ENCODE data around the gene STK32C.

The STK32C gene

DNA sequence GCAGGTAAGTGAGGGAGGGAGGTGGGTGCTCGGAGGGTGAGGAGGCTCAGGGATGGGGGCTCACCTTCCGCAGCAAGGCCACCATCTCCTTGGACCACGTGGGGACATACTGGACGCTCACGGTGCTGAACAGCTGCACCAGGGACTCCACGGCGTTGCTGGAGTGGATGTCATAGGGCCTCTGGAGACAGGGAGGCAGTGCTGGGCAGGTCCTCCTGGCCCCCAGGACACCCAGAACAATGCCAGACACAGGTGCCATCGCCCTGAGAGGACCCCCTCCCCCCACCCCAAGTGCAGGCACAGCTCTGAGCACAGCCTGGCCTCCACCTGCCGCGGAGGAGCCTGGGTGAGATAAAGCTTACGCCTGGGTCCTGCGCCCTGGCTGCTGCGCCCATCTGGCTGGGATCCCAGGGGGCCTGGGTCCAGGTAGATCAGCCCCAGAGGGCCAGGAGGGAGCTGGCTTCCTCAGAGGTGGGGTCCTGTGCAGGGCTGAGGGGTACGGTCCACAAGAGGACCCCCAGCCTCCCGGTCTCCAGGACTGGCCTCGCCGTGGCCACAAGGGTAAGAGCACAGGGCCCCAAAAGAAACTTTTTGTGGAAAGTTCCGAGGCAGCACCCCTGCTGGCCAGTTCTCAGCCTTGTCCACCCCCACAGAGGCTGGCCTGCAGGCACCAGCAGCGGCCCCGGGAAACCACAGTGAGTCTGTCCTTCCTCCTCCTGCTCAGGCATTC, 83.2 kb downstream of the STK32C start:
- TF ChIP-seq, protein P1, sequence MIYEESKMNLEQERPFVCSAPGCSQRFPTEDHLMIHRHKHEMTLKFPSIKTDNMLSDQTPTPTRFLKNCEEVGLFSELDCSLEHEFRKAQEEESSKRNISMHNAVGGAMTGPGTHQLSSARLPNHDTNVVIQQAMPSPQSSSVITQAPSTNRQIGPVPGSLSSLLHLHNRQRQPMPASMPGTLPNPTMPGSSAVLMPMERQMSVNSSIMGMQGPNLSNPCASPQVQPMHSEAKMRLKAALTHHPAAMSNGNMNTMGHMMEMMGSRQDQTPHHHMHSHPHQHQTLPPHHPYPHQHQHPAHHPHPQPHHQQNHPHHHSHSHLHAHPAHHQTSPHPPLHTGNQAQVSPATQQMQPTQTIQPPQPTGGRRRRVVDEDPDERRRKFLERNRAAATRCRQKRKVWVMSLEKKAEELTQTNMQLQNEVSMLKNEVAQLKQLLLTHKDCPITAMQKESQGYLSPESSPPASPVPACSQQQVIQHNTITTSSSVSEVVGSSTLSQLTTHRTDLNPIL (CRISPR knock-in tag; IDR thresholded peaks at IDR 0.05; ENCODE audit: low read depth) = no peak
- TF ChIP-seq BACH2 (CRISPR knock-in tag; IDR thresholded peaks at IDR 0.05; ENCODE audit: borderline replicate concordance) (no peak), TOX (CRISPR knock-in tag; IDR thresholded peaks at IDR 0.05; ENCODE audit: borderline replicate concordance) (no peak), CSDC2 (CRISPR knock-in tag; IDR thresholded peaks at IDR 0.05) (no peak), ZFP3 (CRISPR knock-in tag; IDR thresholded peaks at IDR 0.05) (no peak), ZFP30 (CRISPR knock-in tag; IDR thresholded peaks at IDR 0.05) (no peak), SNAI2 (CRISPR knock-in tag; IDR thresholded peaks at IDR 0.05) (no peak), GLIS3 (CRISPR knock-in tag; IDR thresholded peaks at IDR 0.05) (no peak)
- TF ChIP-seq, protein P2, sequence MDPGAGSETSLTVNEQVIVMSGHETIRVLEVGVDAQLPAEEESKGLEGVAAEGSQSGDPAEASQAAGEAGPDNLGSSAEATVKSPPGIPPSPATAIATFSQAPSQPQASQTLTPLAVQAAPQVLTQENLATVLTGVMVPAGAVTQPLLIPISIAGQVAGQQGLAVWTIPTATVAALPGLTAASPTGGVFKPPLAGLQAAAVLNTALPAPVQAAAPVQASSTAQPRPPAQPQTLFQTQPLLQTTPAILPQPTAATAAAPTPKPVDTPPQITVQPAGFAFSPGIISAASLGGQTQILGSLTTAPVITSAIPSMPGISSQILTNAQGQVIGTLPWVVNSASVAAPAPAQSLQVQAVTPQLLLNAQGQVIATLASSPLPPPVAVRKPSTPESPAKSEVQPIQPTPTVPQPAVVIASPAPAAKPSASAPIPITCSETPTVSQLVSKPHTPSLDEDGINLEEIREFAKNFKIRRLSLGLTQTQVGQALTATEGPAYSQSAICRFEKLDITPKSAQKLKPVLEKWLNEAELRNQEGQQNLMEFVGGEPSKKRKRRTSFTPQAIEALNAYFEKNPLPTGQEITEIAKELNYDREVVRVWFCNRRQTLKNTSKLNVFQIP (CRISPR knock-in tag; IDR thresholded peaks at IDR 0.05; ENCODE audit: borderline replicate concordance, low read depth) = no peak
- TF ChIP-seq, protein P3, sequence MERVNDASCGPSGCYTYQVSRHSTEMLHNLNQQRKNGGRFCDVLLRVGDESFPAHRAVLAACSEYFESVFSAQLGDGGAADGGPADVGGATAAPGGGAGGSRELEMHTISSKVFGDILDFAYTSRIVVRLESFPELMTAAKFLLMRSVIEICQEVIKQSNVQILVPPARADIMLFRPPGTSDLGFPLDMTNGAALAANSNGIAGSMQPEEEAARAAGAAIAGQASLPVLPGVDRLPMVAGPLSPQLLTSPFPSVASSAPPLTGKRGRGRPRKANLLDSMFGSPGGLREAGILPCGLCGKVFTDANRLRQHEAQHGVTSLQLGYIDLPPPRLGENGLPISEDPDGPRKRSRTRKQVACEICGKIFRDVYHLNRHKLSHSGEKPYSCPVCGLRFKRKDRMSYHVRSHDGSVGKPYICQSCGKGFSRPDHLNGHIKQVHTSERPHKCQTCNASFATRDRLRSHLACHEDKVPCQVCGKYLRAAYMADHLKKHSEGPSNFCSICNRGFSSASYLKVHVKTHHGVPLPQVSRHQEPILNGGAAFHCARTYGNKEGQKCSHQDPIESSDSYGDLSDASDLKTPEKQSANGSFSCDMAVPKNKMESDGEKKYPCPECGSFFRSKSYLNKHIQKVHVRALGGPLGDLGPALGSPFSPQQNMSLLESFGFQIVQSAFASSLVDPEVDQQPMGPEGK (CRISPR knock-in tag; IDR thresholded peaks at IDR 0.05; ENCODE audit: borderline replicate concordance) = no peak
- no peak for ATAC-seq

DNA sequence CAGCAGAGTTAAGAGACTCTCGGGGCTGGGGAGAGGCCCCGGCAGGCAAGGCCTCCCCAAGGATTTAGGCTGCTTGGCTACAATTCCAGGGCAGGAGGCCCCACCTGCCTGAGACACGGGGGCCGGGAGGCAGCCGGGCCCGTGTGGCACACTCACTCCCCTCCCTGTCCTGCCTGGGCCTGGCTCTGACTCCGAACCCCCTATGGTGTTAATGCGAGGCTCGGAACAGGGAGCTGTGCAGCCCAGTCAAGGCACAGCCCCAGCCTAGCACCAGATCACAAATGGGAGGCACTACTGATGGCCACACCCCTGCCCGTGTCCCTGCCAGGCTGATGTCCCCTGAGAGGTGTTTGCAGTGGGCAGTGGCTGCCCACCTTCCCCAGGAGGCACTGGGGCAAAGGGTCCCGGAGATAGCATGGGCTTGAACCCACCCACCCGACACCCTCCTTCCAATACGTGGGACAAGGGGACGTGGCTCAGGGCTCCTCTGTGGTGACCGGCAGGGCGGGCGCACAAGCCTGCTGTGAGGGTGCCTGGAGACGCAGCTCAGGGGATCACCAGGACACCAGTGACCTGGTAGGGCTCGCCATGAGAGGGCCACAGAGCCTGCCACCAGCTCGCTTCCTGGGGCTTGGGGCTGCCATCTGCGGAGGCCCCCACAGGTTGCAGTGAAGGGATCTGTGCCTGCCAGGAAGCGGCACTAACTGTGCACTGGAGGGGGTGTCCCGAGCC, 84.0 kb downstream of the STK32C start:
- ATAC-seq = peak; percentile 14; the same call in 2 of the 3 replicates
- TF ChIP-seq ISL1 (CRISPR knock-in tag; IDR thresholded peaks at IDR 0.05) = no peak

DNA sequence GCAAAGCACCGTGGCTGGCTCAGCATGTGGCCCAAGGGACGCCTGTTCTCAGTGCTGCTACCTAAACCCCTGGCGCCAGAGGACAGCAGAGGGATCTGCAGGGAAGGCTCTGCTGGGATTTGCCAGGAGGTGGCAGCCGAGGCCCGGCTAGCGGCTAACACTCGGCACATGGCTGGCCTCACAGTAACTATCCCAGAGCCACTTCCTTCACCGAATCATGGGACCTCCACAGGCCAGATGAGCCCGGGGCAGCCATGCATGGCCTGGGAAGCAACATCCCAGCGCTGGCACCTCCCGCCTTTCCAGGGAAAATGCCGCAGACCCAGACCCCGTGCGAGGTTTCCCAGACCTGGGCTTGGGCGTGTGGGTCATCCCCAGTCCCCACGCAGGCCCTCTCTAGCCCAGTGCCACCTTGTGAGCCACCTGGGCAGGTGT, 84.6 kb downstream of the STK32C start:
- ATAC-seq = peak; percentile 100
- no peak for TF ChIP-seq OSR1 (CRISPR knock-in tag; IDR thresholded peaks at IDR 0.05)

DNA sequence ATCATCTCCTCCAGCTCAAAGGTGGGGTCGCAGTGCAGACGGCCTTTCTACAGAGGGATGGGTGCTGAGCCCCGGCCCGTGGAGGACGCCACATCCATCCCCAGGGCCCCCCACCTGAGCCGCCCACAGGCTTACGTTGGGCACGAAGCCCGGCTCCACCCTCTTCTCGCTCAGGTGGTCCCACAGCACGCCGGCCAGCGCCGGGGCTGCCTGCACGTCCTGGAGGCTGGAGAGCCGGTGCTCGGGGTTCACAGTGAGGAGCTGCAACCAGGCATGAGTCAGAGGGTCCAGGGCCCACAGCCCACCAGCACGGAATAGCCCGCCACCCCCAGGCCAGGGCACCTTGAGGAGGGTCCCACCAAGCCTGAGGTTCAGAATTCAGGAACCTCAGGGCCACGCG, 85.0 kb downstream of the STK32C start:
- no peak for TF ChIP-seq BACH2 (CRISPR knock-in tag; IDR thresholded peaks at IDR 0.05; ENCODE audit: borderline replicate concordance)
- TF ChIP-seq, protein P1 (CRISPR knock-in tag; IDR thresholded peaks at IDR 0.05; ENCODE audit: low read depth) = no peak
- no peak for TF ChIP-seq ZC3H10 (CRISPR knock-in tag; IDR thresholded peaks at IDR 0.05)
- TF ChIP-seq ARNTL (CRISPR knock-in tag; IDR thresholded peaks at IDR 0.05; ENCODE audit: borderline replicate concordance, low read depth) = no peak
- TF ChIP-seq GLIS3 (CRISPR knock-in tag; IDR thresholded peaks at IDR 0.05) = no peak
- TF ChIP-seq OSR1 (CRISPR knock-in tag; IDR thresholded peaks at IDR 0.05) = no peak
- TF ChIP-seq TCF4 (CRISPR knock-in tag; IDR thresholded peaks at IDR 0.05; ENCODE audit: borderline replicate concordance) = no peak
- no peak for TF ChIP-seq ZFP30 (CRISPR knock-in tag; IDR thresholded peaks at IDR 0.05)
- TF ChIP-seq, protein P3 (CRISPR knock-in tag; IDR thresholded peaks at IDR 0.05; ENCODE audit: borderline replicate concordance) = no peak
- no peak for TF ChIP-seq CSDC2 (CRISPR knock-in tag; IDR thresholded peaks at IDR 0.05)
- TF ChIP-seq, protein P2 (CRISPR knock-in tag; IDR thresholded peaks at IDR 0.05; ENCODE audit: borderline replicate concordance, low read depth) = no peak
- no peak for TF ChIP-seq PPARA (CRISPR knock-in tag; IDR thresholded peaks at IDR 0.05; ENCODE audit: borderline replicate concordance)
- no peak for TF ChIP-seq ZFP3 (CRISPR knock-in tag; IDR thresholded peaks at IDR 0.05)
- TF ChIP-seq ZNF70 (CRISPR knock-in tag; IDR thresholded peaks at IDR 0.05) = no peak
- TF ChIP-seq ESRRG (CRISPR knock-in tag; IDR thresholded peaks at IDR 0.05) = no peak
- no peak for TF ChIP-seq RARB (CRISPR knock-in tag; IDR thresholded peaks at IDR 0.05)
- no peak for TF ChIP-seq ZNF8 (CRISPR knock-in tag; IDR thresholded peaks at IDR 0.05)
- no peak for TF ChIP-seq ISL1 (CRISPR knock-in tag; IDR thresholded peaks at IDR 0.05)
- TF ChIP-seq, protein P4, sequence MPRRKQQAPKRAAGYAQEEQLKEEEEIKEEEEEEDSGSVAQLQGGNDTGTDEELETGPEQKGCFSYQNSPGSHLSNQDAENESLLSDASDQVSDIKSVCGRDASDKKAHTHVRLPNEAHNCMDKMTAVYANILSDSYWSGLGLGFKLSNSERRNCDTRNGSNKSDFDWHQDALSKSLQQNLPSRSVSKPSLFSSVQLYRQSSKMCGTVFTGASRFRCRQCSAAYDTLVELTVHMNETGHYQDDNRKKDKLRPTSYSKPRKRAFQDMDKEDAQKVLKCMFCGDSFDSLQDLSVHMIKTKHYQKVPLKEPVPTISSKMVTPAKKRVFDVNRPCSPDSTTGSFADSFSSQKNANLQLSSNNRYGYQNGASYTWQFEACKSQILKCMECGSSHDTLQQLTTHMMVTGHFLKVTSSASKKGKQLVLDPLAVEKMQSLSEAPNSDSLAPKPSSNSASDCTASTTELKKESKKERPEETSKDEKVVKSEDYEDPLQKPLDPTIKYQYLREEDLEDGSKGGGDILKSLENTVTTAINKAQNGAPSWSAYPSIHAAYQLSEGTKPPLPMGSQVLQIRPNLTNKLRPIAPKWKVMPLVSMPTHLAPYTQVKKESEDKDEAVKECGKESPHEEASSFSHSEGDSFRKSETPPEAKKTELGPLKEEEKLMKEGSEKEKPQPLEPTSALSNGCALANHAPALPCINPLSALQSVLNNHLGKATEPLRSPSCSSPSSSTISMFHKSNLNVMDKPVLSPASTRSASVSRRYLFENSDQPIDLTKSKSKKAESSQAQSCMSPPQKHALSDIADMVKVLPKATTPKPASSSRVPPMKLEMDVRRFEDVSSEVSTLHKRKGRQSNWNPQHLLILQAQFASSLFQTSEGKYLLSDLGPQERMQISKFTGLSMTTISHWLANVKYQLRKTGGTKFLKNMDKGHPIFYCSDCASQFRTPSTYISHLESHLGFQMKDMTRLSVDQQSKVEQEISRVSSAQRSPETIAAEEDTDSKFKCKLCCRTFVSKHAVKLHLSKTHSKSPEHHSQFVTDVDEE (CRISPR knock-in tag; IDR thresholded peaks at IDR 0.05) = no peak
- TF ChIP-seq SNAI2 (CRISPR knock-in tag; IDR thresholded peaks at IDR 0.05) = no peak

More for the DNA sequence above, 85.0 kb downstream of the STK32C start:
- no peak for ATAC-seq

All from SK-N-SH treated with all-trans-retinoic acid at 6 μM for 48 hours (cell line).